Activated T-cell treated with anti-CD3 and anti-CD28 coated beads for 4 hours (primary cell): ENCODE results near the gene DGCR6L.
"Not testable (repeated sequence)": the region's sequence is repeated elsewhere in the genome, so short reads cannot be mapped to it uniquely, and the experiment has no call there.

Source experiments
- DNase-seq: peaks from one replicate; pipeline ENCODE4 v3.0.0-alpha.2; 2020

DGCR6L gene

GRCh38 chr22:20319745-20320658 lies at the start of gene DGCR6L:
TSS of gene DGCR6L (minus strand) at chr22:20320060. CDS start at chr22:20319988, 72 bp downstream.
- DNase-seq, result peak; percentile 94

GRCh38 chr22:20368875-20369274 lies 49.0 kb upstream of the DGCR6L start:
- not testable (repeated sequence) for DNase-seq

- not testable (repeated sequence) for DNase-seq
These were observed 47.0 kb upstream of the DGCR6L start for GRCh38 chr22:20366841-20367240.

GRCh38 chr22:20364335-20365260 lies 44.7 kb upstream of the DGCR6L start:
- not testable (repeated sequence) for DNase-seq

GRCh38 chr22:20362403-20362802 lies 42.5 kb upstream of the DGCR6L start:
- not testable (repeated sequence) for DNase-seq

GRCh38 chr22:20361752-20362229 lies 41.9 kb upstream of the DGCR6L start:
- not testable (repeated sequence) for DNase-seq

- DNase-seq, result not testable (repeated sequence)
These were observed 41.2 kb upstream of the DGCR6L start for GRCh38 chr22:20360866-20361751.

- DNase-seq, result not testable (repeated sequence)
These were observed 40.4 kb upstream of the DGCR6L start for GRCh38 chr22:20360261-20360660.

GRCh38 chr22:20358503-20359239 lies 38.8 kb upstream of the DGCR6L start:
- not testable (repeated sequence) for DNase-seq

- not testable (repeated sequence) for DNase-seq
These were observed 38.1 kb upstream of the DGCR6L start for GRCh38 chr22:20357967-20358366.

GRCh38 chr22:20356906-20357305 lies 37.0 kb upstream of the DGCR6L start:
- not testable (repeated sequence) for DNase-seq

GRCh38 chr22:20355939-20356636 lies 36.2 kb upstream of the DGCR6L start:
- DNase-seq, result not testable (repeated sequence)

GRCh38 chr22:20354238-20354975 lies 34.5 kb upstream of the DGCR6L start:
- DNase-seq, result no peak

GRCh38 chr22:20352536-20352935 lies 32.7 kb upstream of the DGCR6L start:
- DNase-seq, result not testable (repeated sequence)

- DNase-seq, result not testable (repeated sequence)
These were observed 26.7 kb upstream of the DGCR6L start for GRCh38 chr22:20346553-20346952.

GRCh38 chr22:20338291-20338690 lies 18.4 kb upstream of the DGCR6L start:
- not testable (repeated sequence) for DNase-seq

- not testable (repeated sequence) for DNase-seq
These were observed 17.9 kb upstream of the DGCR6L start for GRCh38 chr22:20337807-20338206.

GRCh38 chr22:20336561-20336960 lies 16.7 kb upstream of the DGCR6L start:
- DNase-seq, result not testable (repeated sequence)

- DNase-seq, result not testable (repeated sequence)
These were observed 8.7 kb upstream of the DGCR6L start for GRCh38 chr22:20328569-20328930.

- DNase-seq, result not testable (repeated sequence)
These were observed 6.1 kb upstream of the DGCR6L start for GRCh38 chr22:20325996-20326395.
